ENCODE measurements around the gene HES1.

The HES1 gene

GRCh38 chr3:194102436-194102835 lies 33.5 kb upstream of the HES1 start:
- DNase-seq: no peak

GRCh38 chr3:194103505-194103904 lies 32.4 kb upstream of the HES1 start:
- no peak for DNase-seq

GRCh38 chr3:194103983-194104751 lies 31.8 kb upstream of the HES1 start:
- DNase-seq: no peak

- no peak for DNase-seq
These were observed 30.7 kb upstream of the HES1 start for GRCh38 chr3:194105292-194105691.

- DNase-seq: peak; percentile 36
These were observed 28.8 kb upstream of the HES1 start for GRCh38 chr3:194107107-194107506.

- DNase-seq: no peak
These were observed 26.6 kb upstream of the HES1 start for GRCh38 chr3:194109192-194109863.

- no peak for DNase-seq
These were observed 25.5 kb upstream of the HES1 start for GRCh38 chr3:194110483-194110882.

- DNase-seq: no peak
These were observed 24.6 kb upstream of the HES1 start for GRCh38 chr3:194111336-194111735.

GRCh38 chr3:194112120-194113106 lies 23.5 kb upstream of the HES1 start:
- no peak for DNase-seq

- DNase-seq: no peak
These were observed 21.8 kb upstream of the HES1 start for GRCh38 chr3:194114123-194114522.

GRCh38 chr3:194117104-194117845 lies 18.7 kb upstream of the HES1 start:
- DNase-seq: no peak

- DNase-seq: no peak
These were observed 17.0 kb upstream of the HES1 start for GRCh38 chr3:194118920-194119319.

GRCh38 chr3:194119831-194120590 lies 15.9 kb upstream of the HES1 start:
- DNase-seq: no peak

GRCh38 chr3:194120789-194121770 lies 14.9 kb upstream of the HES1 start:
- no peak for DNase-seq

GRCh38 chr3:194121891-194122631 lies 13.9 kb upstream of the HES1 start:
- no peak for DNase-seq

GRCh38 chr3:194123726-194124125 lies 12.2 kb upstream of the HES1 start:
- DNase-seq: no peak

- DNase-seq: no peak
These were observed 11.8 kb upstream of the HES1 start for GRCh38 chr3:194124193-194124592.

GRCh38 chr3:194125442-194125841 lies 10.5 kb upstream of the HES1 start:
- no peak for DNase-seq

GRCh38 chr3:194126790-194127189 lies 9.2 kb upstream of the HES1 start:
- no peak for DNase-seq

All from stimulated activated CD8-positive, alpha-beta memory T cell treated with anti-CD3 and anti-CD28 coated beads, Interleukin-4, amount 100 ng/mL, for 48 hours (primary cell).